SK-N-MC (cell line): Measurements from ENCODE around the gene NRN1.

Experiments
- DNase-seq: peaks from one replicate; pipeline ENCODE4 v3.0.0-alpha.2; 2011; ENCODE audit warnings: low read depth, low spot score
- H3K27ac ChIP-seq: fragments of 200-600 bp; sonication (generic); 2 replicates; pipeline ENCODE4 v1.5.1; 2016; ENCODE audit warnings: mixed run types
- H3K36me3 ChIP-seq: fragments of 200-600 bp; sonication (generic); 2 replicates; pipeline ENCODE4 v1.6.1; 2017; ENCODE audit warnings: antibody characterized with exemption, low read length, mixed read lengths; ENCODE audit not compliant: insufficient read depth
- H3K4me3 ChIP-seq: fragments of 200-600 bp; sonication (generic); 2 replicates; pipeline ENCODE4 v1.5.1; 2016
- H3K9ac ChIP-seq: fragments of 200-600 bp; sonication (generic); 2 replicates; pipeline ENCODE4 v1.8.0; 2017; ENCODE audit warnings: mixed run types, mixed read lengths; ENCODE audit not compliant: insufficient read length
- H3K9me3 ChIP-seq: fragments of 200-600 bp; sonication (generic); 2 replicates; pipeline ENCODE4 v1.6.1; 2017; ENCODE audit warnings: low read depth, mild to moderate bottlenecking, antibody characterized with exemption, low read length, moderate library complexity, mixed read lengths
- EZH2 ChIP-seq: fragments of 200-600 bp; sonication (generic); IDR thresholded peaks from one replicate; pipeline ENCODE4 v1.6.1; 2017; ENCODE audit warnings: antibody characterized with exemption
- FOXP2 ChIP-seq: optimal IDR thresholded peaks from 2 replicates; pipeline ENCODE3; 2011; ENCODE audit warnings: mild to moderate bottlenecking, moderate library complexity; ENCODE audit not compliant: insufficient read depth; ENCODE audit errors: extremely low read length, control extremely low read depth
- POLR2AphosphoS5 ChIP-seq: IDR thresholded peaks from 2 replicates; pipeline ENCODE4 v1.6.1; 2012; ENCODE audit warnings: mild to moderate bottlenecking, low read depth, low read length, borderline replicate concordance

NRN1 gene

GRCh38 chr6:6006428-6007365 lies at the start of gene NRN1:
Gene NRN1, minus strand, starts transcription at chr6:6006925. Its CDS starts 176 bp downstream, at chr6:6006749.
- Histone ChIP-seq H3K9ac (peak within 1 kb of the TSS; percentile 94), H3K4me3 (peak within 1 kb of the TSS; percentile 97), H3K36me3 (no peaks in the 10 kb centered on the region), H3K9me3 (no peaks in the 10 kb centered on the region), H3K27ac (peak within 1 kb of the TSS; percentile 76; the same call in 1 of the 2 replicates)
- TF ChIP-seq FOXP2 (no peak), POLR2AphosphoS5 (peak; percentile 40; the same call in 1 of the 2 replicates), EZH2 (no peak)
- DNase-seq: no peak

- no peak for DNase-seq
- TF ChIP-seq EZH2: no peak
- no peak for TF ChIP-seq FOXP2
- TF ChIP-seq POLR2AphosphoS5: no peak
- no peak overlapping the region for H3K9ac ChIP-seq
Measured at GRCh38 chr6:6052216-6052615, 45.5 kb upstream of the NRN1 start.

GRCh38 chr6:6046716-6047115 lies 40.0 kb upstream of the NRN1 start:
- TF ChIP-seq FOXP2 (no peak), POLR2AphosphoS5 (no peak), EZH2 (no peak)
- Histone ChIP-seq H3K4me3 (no peak overlapping the region), H3K9ac (no peak overlapping the region), H3K36me3 (no peaks in the 10 kb centered on the region), H3K9me3 (no peaks in the 10 kb centered on the region), H3K27ac (no peak overlapping the region)
- DNase-seq: no peak

More at GRCh38 chr6:6052216-6052615, 45.5 kb upstream of the NRN1 start:
- Histone ChIP-seq H3K27ac (no peak overlapping the region), H3K4me3 (no peak overlapping the region), H3K9me3 (no peaks in the 10 kb centered on the region), H3K36me3 (no peaks in the 10 kb centered on the region)

GRCh38 chr6:6039946-6040509 lies 33.3 kb upstream of the NRN1 start:
- H3K27ac ChIP-seq: no peak overlapping the region
- TF ChIP-seq POLR2AphosphoS5: no peak
- TF ChIP-seq EZH2: no peak
- TF ChIP-seq FOXP2: no peak

GRCh38 chr6:6037179-6037578 lies 30.5 kb upstream of the NRN1 start:
- Histone ChIP-seq H3K36me3 (no peaks in the 10 kb centered on the region), H3K27ac (no peak overlapping the region), H3K4me3 (no peak overlapping the region), H3K9ac (no peak overlapping the region), H3K9me3 (no peaks in the 10 kb centered on the region)
- DNase-seq: no peak
- TF ChIP-seq EZH2: no peak
- no peak for TF ChIP-seq POLR2AphosphoS5
- TF ChIP-seq FOXP2: no peak

More at GRCh38 chr6:6039946-6040509, 33.3 kb upstream of the NRN1 start:
- no peak for DNase-seq
- H3K9ac ChIP-seq: no peak overlapping the region
- H3K36me3 ChIP-seq: no peaks in the 10 kb centered on the region
- H3K4me3 ChIP-seq: no peak overlapping the region
- no peaks in the 10 kb centered on the region for H3K9me3 ChIP-seq

DNA sequence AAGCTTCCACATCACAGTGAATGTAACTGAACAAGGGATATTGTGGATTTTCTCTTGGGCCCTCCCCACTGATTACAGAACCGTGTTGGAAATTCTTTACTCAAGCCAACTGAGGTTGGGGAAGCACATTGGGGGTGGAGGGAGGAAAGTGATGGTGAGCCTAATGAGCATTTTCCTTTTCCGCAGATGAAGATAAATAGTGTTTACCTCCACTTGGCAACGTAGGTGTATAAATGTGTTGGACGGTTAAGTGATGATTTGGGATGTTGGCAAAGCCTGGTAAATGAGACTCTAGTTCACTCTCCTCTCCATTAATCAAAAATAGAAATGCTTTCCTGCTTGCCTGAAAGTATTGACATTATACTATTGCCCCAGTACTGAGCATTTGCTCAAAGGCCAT lies 27.1 kb upstream of the NRN1 start:
- H3K9ac ChIP-seq: no peak overlapping the region
- TF ChIP-seq FOXP2 (no peak), EZH2 (no peak), POLR2AphosphoS5 (no peak)
- no peak for DNase-seq
- no peaks in the 10 kb centered on the region for H3K9me3 ChIP-seq
- no peak overlapping the region for H3K4me3 ChIP-seq
- H3K27ac ChIP-seq: no peak overlapping the region
- H3K36me3 ChIP-seq: no peaks in the 10 kb centered on the region

- Histone ChIP-seq H3K36me3 (no peaks in the 10 kb centered on the region), H3K27ac (no peak overlapping the region), H3K9me3 (no peaks in the 10 kb centered on the region), H3K4me3 (no peak overlapping the region), H3K9ac (no peak overlapping the region)
- TF ChIP-seq EZH2: no peak
- TF ChIP-seq POLR2AphosphoS5: no peak
- TF ChIP-seq FOXP2: no peak
- DNase-seq: no peak
Measured at GRCh38 chr6:6026513-6027205, 19.9 kb upstream of the NRN1 start.

DNA sequence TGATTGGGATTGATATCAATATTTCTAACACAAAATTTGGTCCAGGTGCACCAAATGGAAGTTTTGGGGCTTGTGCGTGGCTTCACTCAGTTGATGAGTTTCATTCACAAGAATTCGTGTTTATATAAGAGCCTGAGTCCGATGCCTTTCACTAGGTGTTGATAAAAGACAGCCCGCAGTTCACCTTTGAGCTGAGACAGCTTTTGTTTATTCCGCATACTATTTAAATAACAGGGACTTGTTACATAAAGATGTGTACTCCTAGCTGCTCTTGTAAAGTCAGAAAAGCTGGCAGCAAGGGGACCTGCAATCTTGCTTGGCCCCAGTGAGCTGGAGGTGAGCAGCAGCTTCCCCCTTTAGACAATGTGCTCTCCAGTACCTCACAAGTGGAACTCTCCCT lies 19.0 kb upstream of the NRN1 start:
- Histone ChIP-seq H3K9ac (no peak overlapping the region), H3K4me3 (no peak overlapping the region), H3K9me3 (no peaks in the 10 kb centered on the region), H3K36me3 (no peaks in the 10 kb centered on the region), H3K27ac (no peak overlapping the region)
- no peak for TF ChIP-seq FOXP2
- TF ChIP-seq EZH2: no peak
- no peak for TF ChIP-seq POLR2AphosphoS5
- DNase-seq: no peak
